8988T (cell line): ENCODE measurements around the gene ACTR3C.

Source experiments
- DNase-seq: peaks from one replicate; pipeline ENCODE4 v3.0.0; 2011

ACTR3C gene

GRCh38 chr7:150322833-150323681 is at the start of gene ACTR3C, which contains the start of gene LRRC61:
Gene ACTR3C, minus strand, starts transcription at chr7:150323545. Its CDS starts 28,249 bp downstream, at chr7:150295296.
Gene LRRC61, plus strand, starts transcription at chr7:150323355. Its CDS starts 13,507 bp downstream, at chr7:150336862.
- DNase-seq, result no peak

DNA sequence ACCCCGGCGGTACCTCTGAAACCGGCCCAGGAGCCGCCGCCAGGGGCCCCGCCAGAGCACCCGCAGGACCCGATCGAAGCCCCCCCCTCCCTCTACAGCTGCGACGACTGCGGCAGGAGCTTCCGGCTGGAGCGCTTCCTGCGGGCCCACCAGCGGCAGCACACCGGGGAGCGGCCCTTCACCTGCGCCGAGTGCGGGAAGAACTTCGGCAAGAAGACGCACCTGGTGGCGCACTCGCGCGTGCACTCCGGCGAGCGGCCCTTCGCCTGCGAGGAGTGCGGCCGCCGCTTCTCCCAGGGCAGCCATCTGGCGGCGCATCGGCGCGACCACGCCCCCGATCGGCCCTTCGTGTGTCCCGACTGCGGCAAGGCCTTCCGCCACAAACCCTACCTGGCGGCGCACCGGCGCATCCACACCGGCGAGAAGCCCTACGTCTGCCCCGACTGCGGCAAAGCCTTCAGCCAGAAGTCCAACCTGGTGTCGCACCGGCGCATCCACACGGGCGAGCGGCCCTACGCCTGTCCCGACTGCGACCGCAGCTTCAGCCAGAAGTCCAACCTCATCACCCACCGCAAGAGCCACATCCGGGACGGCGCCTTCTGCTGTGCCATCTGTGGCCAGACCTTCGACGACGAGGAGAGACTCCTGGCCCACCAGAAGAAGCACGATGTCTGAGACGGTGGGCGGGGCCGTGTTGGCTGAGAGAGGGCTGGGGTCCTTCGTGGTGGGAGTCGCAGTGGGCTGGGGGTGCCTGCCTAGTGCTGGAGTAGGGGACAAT is 49.1 kb upstream of the ACTR3C start:
- DNase-seq, result no peak

DNA sequence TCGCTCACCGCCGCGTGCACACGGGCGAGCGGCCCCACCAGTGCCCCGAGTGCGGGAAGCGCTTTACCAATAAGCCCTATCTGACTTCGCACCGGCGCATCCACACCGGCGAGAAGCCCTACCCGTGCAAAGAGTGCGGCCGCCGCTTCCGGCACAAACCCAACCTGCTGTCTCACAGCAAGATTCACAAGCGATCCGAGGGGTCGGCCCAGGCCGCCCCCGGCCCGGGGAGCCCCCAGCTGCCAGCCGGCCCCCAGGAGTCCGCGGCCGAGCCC is 48.6 kb upstream of the ACTR3C start:
- no peak for DNase-seq

DNA sequence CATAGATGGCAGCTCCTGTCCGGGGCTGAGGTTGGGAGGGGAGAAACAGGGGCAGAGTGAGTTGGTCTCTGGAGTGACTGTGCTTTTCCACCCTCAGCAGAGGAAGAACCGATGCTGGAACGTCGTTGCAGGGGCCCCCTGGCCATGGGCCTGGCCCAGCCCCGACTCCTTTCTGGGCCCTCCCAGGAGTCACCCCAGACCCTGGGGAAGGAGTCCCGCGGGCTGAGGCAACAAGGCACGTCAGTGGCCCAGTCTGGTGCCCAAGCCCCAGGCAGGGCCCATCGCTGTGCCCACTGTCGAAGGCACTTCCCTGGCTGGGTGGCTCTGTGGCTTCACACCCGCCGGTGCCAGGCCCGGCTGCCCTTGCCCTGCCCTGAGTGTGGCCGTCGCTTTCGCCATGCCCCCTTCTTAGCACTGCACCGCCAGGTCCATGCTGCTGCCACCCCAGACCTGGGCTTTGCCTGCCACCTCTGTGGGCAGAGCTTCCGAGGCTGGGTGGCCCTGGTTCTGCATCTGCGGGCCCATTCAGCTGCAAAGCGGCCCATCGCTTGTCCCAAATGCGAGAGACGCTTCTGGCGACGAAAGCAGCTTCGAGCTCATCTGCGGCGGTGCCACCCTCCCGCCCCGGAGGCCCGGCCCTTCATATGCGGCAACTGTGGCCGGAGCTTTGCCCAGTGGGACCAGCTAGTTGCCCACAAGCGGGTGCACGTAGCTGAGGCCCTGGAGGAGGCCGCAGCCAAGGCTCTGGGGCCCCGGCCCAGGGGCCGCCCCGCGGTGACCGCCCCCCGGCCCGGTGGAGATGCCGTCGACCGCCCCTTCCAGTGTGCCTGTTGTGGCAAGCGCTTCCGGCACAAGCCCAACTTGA is 48.0 kb upstream of the ACTR3C start:
- DNase-seq, result no peak

DNA sequence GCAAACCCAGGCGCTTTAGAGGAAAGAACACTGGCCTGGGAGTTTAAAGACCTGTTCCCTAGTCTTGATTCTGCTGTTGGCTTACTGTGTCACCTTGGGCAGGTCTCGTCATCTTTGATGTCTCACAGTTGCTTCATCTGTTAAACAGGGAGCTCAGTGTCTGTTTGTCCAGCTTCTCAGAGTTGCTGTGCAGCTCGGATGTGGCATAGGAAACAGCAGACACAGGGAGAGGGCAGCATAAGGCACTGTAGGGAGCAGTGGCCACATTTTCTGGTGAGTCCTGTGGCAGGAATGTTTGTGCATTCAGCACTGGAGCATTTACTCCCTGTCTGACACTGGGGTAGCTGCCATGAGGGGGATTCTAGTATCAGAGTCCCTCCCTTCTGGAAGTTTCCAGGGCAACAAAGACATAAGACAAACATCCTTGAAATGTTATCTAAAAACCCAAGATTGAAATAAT is 47.3 kb upstream of the ACTR3C start:
- DNase-seq, result no peak

GRCh38 chr7:150369748-150370501 is 46.6 kb upstream of the ACTR3C start:
- DNase-seq, result no peak

DNA sequence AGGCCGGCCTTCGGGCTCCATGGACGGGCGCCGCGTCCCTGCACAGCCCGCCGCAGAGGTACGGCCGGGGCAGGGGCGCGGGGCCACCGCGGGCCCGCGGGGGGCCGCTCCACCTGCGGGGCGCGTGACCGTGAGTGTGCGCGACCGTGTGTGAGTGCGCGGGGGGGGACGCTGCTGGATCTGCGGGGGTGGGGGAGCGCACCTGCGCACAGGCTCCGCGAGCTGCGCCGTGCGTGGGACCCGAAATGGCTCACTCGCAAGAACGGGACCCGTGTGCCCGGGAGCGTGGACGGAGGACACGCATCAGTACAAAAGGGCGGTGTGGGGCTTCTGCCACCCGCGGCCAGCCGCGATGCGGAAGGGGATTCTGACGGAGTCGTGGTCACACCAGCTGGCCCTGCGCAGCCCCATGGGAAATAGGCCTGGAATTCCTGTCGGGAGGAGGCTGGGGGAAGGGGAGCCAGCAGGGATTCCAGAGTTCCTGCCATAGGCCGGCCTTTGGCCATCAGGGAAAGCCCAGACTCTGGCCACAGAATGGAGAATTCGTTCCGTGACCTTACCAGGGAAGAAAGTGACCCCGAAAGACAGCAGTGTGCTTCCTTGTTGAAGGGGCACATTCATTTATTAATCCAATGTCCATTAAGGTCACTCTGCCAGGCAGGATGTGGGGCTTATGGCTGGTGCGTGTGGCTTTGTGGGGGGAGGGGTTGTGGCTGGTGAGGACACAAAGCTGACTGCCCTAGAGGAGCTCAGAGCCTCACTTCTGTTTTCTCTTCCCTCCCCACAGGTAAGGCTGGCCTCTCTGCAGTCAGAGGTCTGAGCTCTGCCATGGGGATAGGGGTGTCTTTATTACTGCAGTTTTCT is 45.8 kb upstream of the ACTR3C start:
- peak; percentile 66 for DNase-seq

GRCh38 chr7:150368096-150368883 is 44.9 kb upstream of the ACTR3C start, which contains the start of gene REPIN1:
Gene REPIN1, plus strand, starts transcription at chr7:150368822. Its CDS starts 890 bp downstream, at chr7:150369712.
- DNase-seq, result peak; percentile 73

- DNase-seq, result peak; percentile 94
Measured at GRCh38 chr7:150367677-150368095, 44.3 kb upstream of the ACTR3C start.

DNA sequence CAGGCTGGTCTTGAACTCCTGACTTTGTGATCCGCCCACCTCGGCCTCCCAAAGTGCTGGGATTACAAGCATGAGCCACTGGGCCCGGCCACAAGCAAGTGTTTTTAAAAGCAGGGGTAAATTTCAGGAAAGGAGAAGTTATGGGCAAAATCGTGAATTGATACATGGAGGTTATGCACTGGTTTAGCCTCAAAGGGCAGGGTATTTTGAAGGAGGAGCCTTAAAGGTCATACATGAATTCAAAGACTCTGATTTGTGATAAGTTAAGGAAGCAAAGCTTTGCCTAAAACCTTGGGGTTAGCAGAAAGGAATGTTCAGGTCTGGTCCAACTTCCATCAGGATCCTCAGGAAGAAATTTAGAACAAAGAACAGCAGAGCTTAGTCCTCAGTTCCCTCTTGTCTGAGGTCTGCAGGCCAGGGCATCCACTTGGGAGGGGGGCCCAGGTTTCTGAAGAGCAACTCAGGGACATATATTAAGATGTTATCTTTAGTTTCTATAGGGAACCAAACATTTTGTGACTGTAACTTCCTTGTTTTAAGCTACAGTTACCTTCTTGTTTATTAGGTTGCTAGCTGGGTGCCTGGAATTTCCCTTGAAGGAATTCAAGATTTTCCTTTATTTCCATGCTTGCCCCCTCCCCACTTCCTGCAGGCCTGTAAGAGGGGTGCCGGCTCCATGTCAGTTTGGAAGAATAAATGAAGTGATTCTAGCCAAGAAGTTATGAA is 42.5 kb upstream of the ACTR3C start:
- no peak for DNase-seq

DNA sequence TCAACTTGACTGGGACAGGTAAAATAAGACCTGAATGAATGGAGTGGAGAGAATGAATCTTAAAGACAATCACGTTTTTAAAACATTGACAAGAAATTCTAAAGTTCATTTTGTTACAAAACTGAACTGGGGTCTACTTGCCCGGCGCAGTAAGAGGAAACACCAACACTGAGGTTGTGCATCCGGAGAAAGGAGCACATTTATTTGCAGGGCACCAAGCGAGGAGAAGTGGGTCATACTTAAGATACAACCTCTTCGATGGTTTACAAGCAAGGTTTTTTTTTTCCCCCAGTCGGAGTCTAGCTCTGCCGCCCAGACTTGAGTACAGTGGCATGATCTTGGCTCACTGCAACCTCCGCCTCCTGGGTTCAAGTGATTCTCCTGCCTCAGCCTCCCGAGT is 41.8 kb upstream of the ACTR3C start:
- no peak for DNase-seq

DNA sequence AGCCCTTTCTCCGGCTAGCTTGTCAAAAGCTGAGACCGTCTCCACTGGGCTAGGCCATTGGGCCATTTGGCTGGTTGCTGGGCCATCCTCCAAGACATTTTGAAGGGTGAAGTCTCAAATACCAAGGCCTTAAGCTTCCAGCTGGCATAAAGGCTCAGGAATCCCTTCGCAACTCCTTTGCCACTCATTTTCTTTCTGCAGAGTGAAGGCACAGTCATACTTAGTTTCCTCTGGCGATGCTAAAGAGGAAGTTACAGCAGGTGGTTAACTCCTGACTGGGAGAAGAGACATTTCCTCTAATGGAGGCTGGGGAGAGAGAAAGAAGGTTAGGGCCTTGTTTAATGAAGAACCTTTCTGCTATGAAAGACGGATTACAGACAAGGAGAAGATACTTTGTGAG is 40.5 kb upstream of the ACTR3C start:
- no peak for DNase-seq

GRCh38 chr7:150363370-150363769 is 40.0 kb upstream of the ACTR3C start:
- DNase-seq, result no peak

- DNase-seq, result no peak
Measured at GRCh38 chr7:150361807-150362621, 38.7 kb upstream of the ACTR3C start.

- DNase-seq, result no peak
Measured at GRCh38 chr7:150361402-150361801, 38.1 kb upstream of the ACTR3C start.

DNA sequence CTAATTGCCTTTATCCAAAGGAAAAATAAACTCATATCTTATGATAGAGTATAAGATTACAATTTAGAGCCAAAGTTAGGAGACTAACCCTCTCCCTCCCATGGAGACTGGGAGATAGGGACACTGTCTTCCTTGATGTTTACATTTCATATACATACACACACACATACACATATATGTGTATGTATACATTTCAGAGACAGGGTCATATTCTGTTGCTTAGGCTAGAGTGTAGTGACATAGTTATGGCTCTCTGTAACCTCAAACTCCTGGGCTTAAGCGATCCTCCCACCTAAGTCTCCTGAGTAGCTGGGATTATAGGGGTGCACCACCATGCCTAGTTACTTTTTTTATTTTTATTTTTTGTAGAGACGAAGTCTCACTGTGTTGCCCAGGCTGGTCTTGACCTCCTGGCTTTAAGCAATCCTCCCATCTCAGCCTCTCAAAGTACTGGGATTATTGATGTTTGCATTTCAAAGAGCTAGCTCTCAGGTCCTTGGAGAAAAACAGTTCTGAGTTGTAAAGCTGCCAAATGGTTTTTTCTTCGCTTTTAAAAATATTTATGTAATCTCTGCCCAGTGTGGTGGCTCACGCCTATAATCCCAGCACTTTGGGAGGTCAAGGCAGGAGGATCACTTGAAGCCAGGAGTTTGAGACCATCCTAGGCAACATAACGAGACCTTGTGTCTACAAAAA is 37.2 kb upstream of the ACTR3C start:
- DNase-seq, result no peak

GRCh38 chr7:150359622-150360362 is 36.4 kb upstream of the ACTR3C start:
- DNase-seq, result no peak
